Measurements from ENCODE around the gene PPP6R2.

Gene PPP6R2

GRCh38 chr22:50342651-50343540 lies at the start of gene PPP6R2:
TSS of gene PPP6R2 (plus strand) at chr22:50343327. CDS start at chr22:50393909, 50,582 bp downstream.
- DNase-seq (ENCODE audit: low spot score), result peak; percentile 93
- in situ Hi-C loops (cut with MboI; ENCODE audit: low sequenced_read_pairs, unreplicated experiment), result no loop called here
- TF ChIP-seq, protein P1, sequence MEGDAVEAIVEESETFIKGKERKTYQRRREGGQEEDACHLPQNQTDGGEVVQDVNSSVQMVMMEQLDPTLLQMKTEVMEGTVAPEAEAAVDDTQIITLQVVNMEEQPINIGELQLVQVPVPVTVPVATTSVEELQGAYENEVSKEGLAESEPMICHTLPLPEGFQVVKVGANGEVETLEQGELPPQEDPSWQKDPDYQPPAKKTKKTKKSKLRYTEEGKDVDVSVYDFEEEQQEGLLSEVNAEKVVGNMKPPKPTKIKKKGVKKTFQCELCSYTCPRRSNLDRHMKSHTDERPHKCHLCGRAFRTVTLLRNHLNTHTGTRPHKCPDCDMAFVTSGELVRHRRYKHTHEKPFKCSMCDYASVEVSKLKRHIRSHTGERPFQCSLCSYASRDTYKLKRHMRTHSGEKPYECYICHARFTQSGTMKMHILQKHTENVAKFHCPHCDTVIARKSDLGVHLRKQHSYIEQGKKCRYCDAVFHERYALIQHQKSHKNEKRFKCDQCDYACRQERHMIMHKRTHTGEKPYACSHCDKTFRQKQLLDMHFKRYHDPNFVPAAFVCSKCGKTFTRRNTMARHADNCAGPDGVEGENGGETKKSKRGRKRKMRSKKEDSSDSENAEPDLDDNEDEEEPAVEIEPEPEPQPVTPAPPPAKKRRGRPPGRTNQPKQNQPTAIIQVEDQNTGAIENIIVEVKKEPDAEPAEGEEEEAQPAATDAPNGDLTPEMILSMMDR (IDR thresholded peaks at IDR 0.05; ENCODE audit: borderline replicate concordance, control extremely low read depth, extremely low read depth, insufficient read depth, missing control alignments), result no peak

DNA sequence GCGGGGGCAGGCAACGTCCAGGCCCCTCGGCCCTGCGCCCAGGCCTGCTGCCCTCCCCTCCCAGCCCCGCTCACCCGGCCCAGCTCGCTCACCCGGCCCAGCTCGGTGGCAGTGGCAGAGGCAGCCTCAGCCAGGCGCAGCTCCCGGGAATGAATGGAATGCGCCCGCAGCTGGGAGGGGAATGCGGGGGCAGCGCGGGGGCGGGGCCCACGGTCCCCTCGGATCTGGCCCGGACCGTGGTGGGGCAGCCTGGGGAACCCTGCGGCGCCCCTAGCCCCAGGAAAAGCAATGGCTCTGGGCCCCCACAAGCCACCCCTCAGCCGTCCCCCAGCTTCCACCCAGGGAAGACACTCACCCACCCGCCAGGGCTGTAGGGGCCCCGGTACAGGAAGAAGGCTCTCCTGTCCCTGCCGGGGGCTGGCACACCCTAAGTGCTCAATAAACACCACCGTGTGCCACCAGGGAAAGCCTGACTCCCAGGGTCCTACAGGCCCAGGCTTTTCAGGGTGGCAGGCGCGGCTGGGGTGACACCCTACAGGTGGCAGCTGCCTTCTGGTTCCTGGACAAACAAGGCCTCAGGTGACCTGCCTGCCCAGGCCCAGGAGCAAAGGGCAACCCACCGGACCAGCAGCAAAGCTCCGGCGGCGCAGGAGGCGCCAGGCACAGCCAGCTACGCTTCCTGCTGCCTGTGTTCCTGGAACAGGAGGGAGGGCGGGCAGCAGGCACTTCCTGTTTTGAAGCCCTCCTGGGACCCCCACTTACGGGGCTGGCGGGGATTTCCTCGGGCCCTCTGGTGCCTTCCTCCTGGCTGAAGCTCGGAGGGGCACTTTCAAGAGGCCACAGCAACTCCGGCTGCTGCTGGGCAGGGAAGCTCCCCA lies 49.4 kb upstream of the PPP6R2 start:
- DNase-seq (ENCODE audit: low spot score), result no peak
- TF ChIP-seq, protein P1 (IDR thresholded peaks at IDR 0.05; ENCODE audit: borderline replicate concordance, control extremely low read depth, extremely low read depth, insufficient read depth, missing control alignments), result no peak
- in situ Hi-C loops (cut with MboI; ENCODE audit: low sequenced_read_pairs, unreplicated experiment), result no loop called here

DNA sequence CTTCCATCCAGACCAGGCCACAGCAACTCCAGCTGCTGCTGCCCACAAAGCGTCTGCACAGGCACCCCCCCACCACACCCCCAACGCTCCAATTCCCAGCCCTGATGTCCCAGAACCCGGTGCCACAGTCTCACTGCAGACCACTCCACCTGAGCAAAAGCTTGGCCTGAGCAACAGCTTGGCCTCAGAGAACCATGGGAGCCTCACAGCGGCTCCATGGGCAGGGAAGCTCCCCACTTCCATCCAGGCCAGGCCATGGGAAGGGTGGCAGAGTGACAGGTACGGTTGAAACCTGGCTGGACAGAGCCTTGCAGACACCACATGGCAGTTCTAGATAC lies 48.8 kb upstream of the PPP6R2 start:
- in situ Hi-C loops (cut with MboI; ENCODE audit: low sequenced_read_pairs, unreplicated experiment), result no loop called here

DNA sequence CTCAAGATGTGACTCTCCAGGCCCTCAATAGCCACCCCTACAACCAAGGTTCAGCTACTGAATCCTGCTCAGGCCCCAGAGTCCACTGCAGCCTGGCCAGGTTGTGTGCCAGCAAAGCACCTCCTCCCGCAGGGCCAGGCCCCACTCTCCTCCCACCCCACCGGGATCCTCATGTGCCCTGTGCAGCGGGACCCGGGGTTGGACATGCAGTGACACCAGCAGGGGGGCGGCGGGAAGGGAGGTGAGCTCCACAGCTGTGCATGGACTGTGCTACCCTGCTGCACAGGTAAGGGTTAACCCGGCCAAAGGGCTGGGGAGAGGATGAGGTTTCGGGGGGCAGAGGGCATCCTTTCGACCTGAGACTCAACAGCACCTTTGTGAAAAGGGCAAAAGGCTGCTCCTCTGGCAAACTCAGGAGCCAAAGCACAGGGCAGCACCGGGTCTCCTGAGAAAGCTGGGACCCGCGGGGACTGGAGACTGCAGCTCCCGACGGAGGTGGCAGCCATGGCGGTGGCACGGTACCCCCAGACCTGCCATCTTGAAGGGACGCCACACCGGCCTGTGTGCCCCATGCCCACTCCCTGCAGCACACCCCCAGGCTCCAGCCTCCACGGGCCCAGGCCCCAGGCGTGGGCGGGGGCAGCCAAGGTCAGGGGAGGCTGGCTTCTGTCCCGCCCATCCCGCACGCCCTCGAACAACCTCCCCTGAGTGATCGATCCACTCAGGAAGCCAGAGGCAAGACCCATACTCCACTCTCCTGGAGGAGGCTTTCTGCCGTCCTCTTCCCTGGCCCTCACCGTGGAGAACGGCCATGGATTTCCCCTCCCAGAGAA lies 46.3 kb upstream of the PPP6R2 start:
- in situ Hi-C loops (cut with MboI; ENCODE audit: low sequenced_read_pairs, unreplicated experiment), result no loop called here
- no peak for DNase-seq (ENCODE audit: low spot score)
- TF ChIP-seq, protein P1 (IDR thresholded peaks at IDR 0.05; ENCODE audit: borderline replicate concordance, control extremely low read depth, extremely low read depth, insufficient read depth, missing control alignments), result no peak

More for the DNA sequence above, 48.8 kb upstream of the PPP6R2 start:
- no peak for DNase-seq (ENCODE audit: low spot score)
- TF ChIP-seq, protein P1 (IDR thresholded peaks at IDR 0.05; ENCODE audit: borderline replicate concordance, control extremely low read depth, extremely low read depth, insufficient read depth, missing control alignments), result no peak

DNA sequence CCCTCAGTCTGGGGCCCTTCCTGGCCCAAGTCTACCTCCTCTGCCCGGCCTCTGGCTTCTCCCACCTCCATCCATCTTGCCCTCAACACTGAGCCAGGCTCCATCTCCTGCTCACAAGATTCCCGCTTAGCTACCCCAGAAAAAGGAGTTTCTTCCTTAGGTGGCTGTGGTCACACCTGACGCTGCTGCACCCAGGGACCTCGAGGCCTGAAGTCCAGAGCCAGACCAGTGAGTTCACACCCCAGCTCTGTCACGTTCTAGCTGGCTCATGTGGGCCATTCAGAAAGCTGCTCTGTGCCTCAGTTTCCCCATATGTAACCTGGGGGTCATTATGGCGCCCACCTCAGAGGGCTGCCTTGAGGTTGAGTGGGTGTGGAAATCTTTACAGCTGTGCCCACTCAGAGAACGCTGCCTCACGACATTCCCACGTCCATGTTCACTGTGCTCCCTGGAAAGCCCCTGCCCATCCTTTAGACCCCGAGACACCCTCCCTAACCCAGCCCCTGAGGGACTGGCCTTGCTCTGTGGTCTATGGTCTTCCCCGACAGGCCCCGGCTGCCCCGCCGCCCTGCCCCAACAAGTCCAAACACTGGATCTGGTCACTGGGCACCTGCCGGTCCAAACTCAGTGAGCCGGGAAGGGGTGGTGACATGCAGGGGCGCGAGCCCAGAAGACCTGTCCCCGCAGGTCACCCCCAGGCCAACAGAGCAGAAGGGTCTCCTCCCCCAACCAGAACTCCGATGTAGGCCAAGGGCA lies 45.4 kb upstream of the PPP6R2 start:
- in situ Hi-C loops (cut with MboI; ENCODE audit: low sequenced_read_pairs, unreplicated experiment), result no loop called here
- TF ChIP-seq, protein P1 (IDR thresholded peaks at IDR 0.05; ENCODE audit: borderline replicate concordance, control extremely low read depth, extremely low read depth, insufficient read depth, missing control alignments), result no peak
- no peak for DNase-seq (ENCODE audit: low spot score)
